GM18499 (cell line): Measurements from ENCODE around the gene NLGN2.
"Not testable (repeated sequence)": the region's sequence is repeated elsewhere in the genome, so short reads cannot be mapped to it uniquely, and the experiment has no call there.

Experiments used
- ATAC-seq: cut with Tn5 transposase; IDR thresholded peaks from one replicate; pipeline ENCODE4 v1.9.1; 2021; ENCODE audit warnings: moderate number of reproducible peaks; ENCODE audit not compliant: insufficient read depth, unreplicated experiment

Gene NLGN2

GRCh38 chr17:7407485-7408251 is at the start of gene NLGN2:
Gene NLGN2, plus strand, starts transcription at chr17:7407845. Its CDS starts 411 bp downstream, at chr17:7408256.
- ATAC-seq = no peak

GRCh38 chr17:7361906-7362305 is 45.7 kb upstream of the NLGN2 start:
- no peak for ATAC-seq

GRCh38 chr17:7363311-7363710 is 44.3 kb upstream of the NLGN2 start:
- no peak for ATAC-seq

- ATAC-seq = not testable (repeated sequence)
Observed at GRCh38 chr17:7365963-7366362, 41.7 kb upstream of the NLGN2 start.

- ATAC-seq = no peak
Observed at GRCh38 chr17:7367083-7367482, 40.6 kb upstream of the NLGN2 start.

- no peak for ATAC-seq
Observed at GRCh38 chr17:7367918-7368598, 39.6 kb upstream of the NLGN2 start.

- not testable (repeated sequence) for ATAC-seq
Observed at GRCh38 chr17:7368599-7368994, 39.0 kb upstream of the NLGN2 start.

- no peak for ATAC-seq
Observed at GRCh38 chr17:7369825-7370224, 37.8 kb upstream of the NLGN2 start.

GRCh38 chr17:7370853-7371252 is 36.8 kb upstream of the NLGN2 start:
- no peak for ATAC-seq

GRCh38 chr17:7374353-7374752 is 33.3 kb upstream of the NLGN2 start:
- ATAC-seq = no peak

GRCh38 chr17:7379134-7379533 is 28.5 kb upstream of the NLGN2 start:
- ATAC-seq = no peak

GRCh38 chr17:7380321-7380720 is 27.3 kb upstream of the NLGN2 start:
- ATAC-seq = no peak

GRCh38 chr17:7380855-7381683 is 26.6 kb upstream of the NLGN2 start, which contains the start of gene TNK1:
Gene TNK1, plus strand, starts transcription at chr17:7381089. Its CDS starts 1,838 bp downstream, at chr17:7382927.
- no peak for ATAC-seq

GRCh38 chr17:7382901-7383300 is 24.7 kb upstream of the NLGN2 start:
- ATAC-seq = no peak

GRCh38 chr17:7383371-7383741 is 24.3 kb upstream of the NLGN2 start:
- ATAC-seq = no peak

GRCh38 chr17:7383742-7384488 is 23.7 kb upstream of the NLGN2 start:
- no peak for ATAC-seq

GRCh38 chr17:7384489-7385081 is 23.1 kb upstream of the NLGN2 start:
- no peak for ATAC-seq

- ATAC-seq = no peak
Observed at GRCh38 chr17:7388856-7389255, 18.8 kb upstream of the NLGN2 start.

GRCh38 chr17:7389924-7390910 is 17.4 kb upstream of the NLGN2 start:
- no peak for ATAC-seq
